Pancreas (tissue), 10 donors: ENCODE measurements around the gene VAV2. TPM values are rescaled to one million over a fixed set of nuclear protein-coding genes. Genes with fewer than 3 reads are reported as not detected.

Experiments used
- ATAC-seq, 4 donors: fragments of 200-7000 bp; cut with Tn5 transposase; one replicate each; pipeline versions ENCODE4 v1.8.0 to v1.9.1; 2020; ENCODE audit warnings: mild to moderate bottlenecking in 4 of 4, moderate library complexity in 4 of 4
- DNase-seq, 6 donors: peaks; one replicate each; pipeline ENCODE4 v3.0.0-alpha.2; 2020
- FAIRE-seq: peaks from 2 replicates; lab custom pipeline; 2012; peaks lifted over from hg19 to GRCh38; lab: Jason Lieb, UNC
- H3K27ac ChIP-seq, 4 donors: fragments of 200-600 bp; sonication (generic); 1 replicate in 3 of 4; 2 replicates in 1 of 4; pipeline versions ENCODE4 v1.5.0 to v1.8.0; 2020
- H3K27me3 ChIP-seq, 4 donors: fragments of 200-600 bp; one replicate each; pipeline ENCODE4 v1.8.0; 2021
- H3K36me3 ChIP-seq, 3 donors: fragments of 200-600 bp; sonication (generic) in 1 of 3; one replicate each; pipeline versions ENCODE4 v1.5.0 to v1.8.0; 2020 to 2021
- H3K4me1 ChIP-seq, 3 donors: fragments of 200-600 bp; one replicate each; pipeline ENCODE4 v1.8.0; 2021
- H3K4me3 ChIP-seq, 4 donors: fragments of 200-600 bp; sonication (generic) in 2 of 4; one replicate each; pipeline versions ENCODE4 v1.5.0 to v1.8.0; 2020 to 2021
- H3K9me3 ChIP-seq, 4 donors: fragments of 200-600 bp; one replicate each; pipeline ENCODE4 v1.8.0; 2021
- CTCF ChIP-seq, 4 donors: fragments of 200-600 bp; sonication (generic) in 3 of 4; IDR thresholded peaks; one replicate each; pipeline versions ENCODE4 v1.5.0 to v1.8.0; 2021; ENCODE audit warnings: antibody characterized with exemption in 4 of 4
- WGBS, 2 donors: extraction: QIAGEN DNeasy Blood & Tissue Kit; methylation state at CpG; one replicate each; pipeline ENCODE4 v1.1.7; 2013; 5-methylcytosine and 5-hydroxymethylcytosine counted together
- intact Hi-C, 3 donors: fragments of 100-400 bp; cut with DNase I; formaldehyde crosslinking; loops; one replicate each; pipeline versions ENCODE4 v1.11.1 to v1.14.2; 2022
- polyA plus RNA-seq, 2 donors: library from polyadenylated mRNA; stranded (reverse); fragments of 200-250 nt; gene quantifications; one replicate each; pipeline ENCODE4 v1.2.3, GENCODE V29; 2013
- total RNA-seq, 6 donors: library from RNA; stranded (reverse); fragmentation: NEBNext Ultra II Directional in 4 of 6; extraction: Animal tissue kit (Norgen Biotek cat#: 25700) in 4 of 6; gene quantifications; one replicate each; pipeline versions ENCODE4 v1.2.1 to v1.2.4, GENCODE V29; 2021 to 2023
- donor health status: healthy with polysubstance abuse.
- donor health status: DM: no; HTN: no; CAD: no; lungs with moderate emphysema.
- donor health status: DM: no; HTN: no; CAD: no.
- donor health status: control.
- donor health status: control.
- donor health status: Bipolar disorder and iron deficiency.
- donor health status: DM: yes; HTN: yes; CAD: no.
- donor health status: DM: no; HTN: no; CAD: no.
- donor health status: DM: no; HTN: no; CAD: no.
- donor health status: DM: yes; HTN: yes; CAD: no.

The VAV2 gene
- 10 to 100 TPM; 25.7 to 41.0 (median 34.4) TPM for total RNA-seq
- 10 to 100 TPM; 20.5 to 35.1 TPM for polyA plus RNA-seq

- FAIRE-seq (no peak), DNase-seq (peak; percentile 74 to 90 (median 82)), ATAC-seq (peak; percentile 4 to 47 (median 23))
- 0 to 1% methylated on average over 96 to 124 of the region's 124 CpGs for WGBS, 2 donors
- Histone ChIP-seq H3K36me3 (no peaks in the 10 kb centered on the region), H3K4me3 (peak within 1 kb of the TSS; percentile 68 to 80 (median 74)), H3K4me1 (peaks cover 9 to 23% (median 20%) of the 10 kb centered on the region in 3 donors), H3K9me3 (no peaks in the 10 kb centered on the region), H3K27ac (peak within 1 kb of the TSS; percentile 85 to 91 (median 90)), H3K27me3 (no peaks in the 10 kb centered on the region)
- intact Hi-C loops, result loop anchor here in 2 of 3 donors (10.0 kb wide), 2 partner anchors 197 to 457 kb away; partner anchors contain the start of gene ADAMTSL2 (in 1 of the 2)
- TF ChIP-seq CTCF (IDR thresholded peaks at IDR 0.05), result no peak
These were observed at the start of gene VAV2 for GRCh38 chr9:133991964-133992779. Gene VAV2 (minus strand): TSS chr9:133992324. CDS start chr9:133992278, 46 bp downstream.

- DNase-seq (peak in 2 of 6 donors; percentile 25 to 70), ATAC-seq (no peak), FAIRE-seq (no peak)
- intact Hi-C loops, result no loop called here
- Histone ChIP-seq H3K36me3 (peaks cover 0 to 40% (median 7%) of the 10 kb centered on the region in 3 donors), H3K4me1 (no peaks in the 10 kb centered on the region), H3K9me3 (no peaks in the 10 kb centered on the region), H3K27ac (no peak overlapping the region), H3K27me3 (no peaks in the 10 kb centered on the region), H3K4me3 (no peak overlapping the region)
- 94% methylated on average over 16 of the region's 16 CpGs for WGBS, 2 donors
- TF ChIP-seq CTCF (IDR thresholded peaks at IDR 0.05), result no peak
These were observed 49.5 kb upstream of the VAV2 start for GRCh38 chr9:134041649-134041962.

GRCh38 chr9:134040781-134041648, 48.9 kb upstream of the VAV2 start:
- no peak for FAIRE-seq

GRCh38 chr9:134040176-134040565, 48.0 kb upstream of the VAV2 start:
- peaks cover 0 to 44% (median 14%) of the 10 kb centered on the region in 3 donors for H3K36me3 ChIP-seq
- FAIRE-seq, result no peak
- no peak overlapping the region for H3K4me3 ChIP-seq
- TF ChIP-seq CTCF (IDR thresholded peaks at IDR 0.05), result no peak
- no peaks in the 10 kb centered on the region for H3K9me3 ChIP-seq
- peak in 3 of 6 donors; percentile 2 to 61 (median 45) for DNase-seq
- H3K4me1 ChIP-seq, result no peaks in the 10 kb centered on the region
- no peaks in the 10 kb centered on the region for H3K27me3 ChIP-seq
- WGBS, 2 donors, result 96 to 97% methylated on average over 17 of the region's 17 CpGs
- intact Hi-C loops, result no loop called here
- no peak overlapping the region for H3K27ac ChIP-seq
- ATAC-seq, result no peak

More at GRCh38 chr9:134040781-134041648, 48.9 kb upstream of the VAV2 start:
- intact Hi-C loops, result no loop called here
- Histone ChIP-seq H3K4me3 (no peak overlapping the region), H3K27ac (no peak overlapping the region), H3K9me3 (no peaks in the 10 kb centered on the region), H3K4me1 (no peaks in the 10 kb centered on the region), H3K36me3 (peaks cover 0 to 44% (median 7%) of the 10 kb centered on the region in 3 donors), H3K27me3 (no peaks in the 10 kb centered on the region)
- no peak for TF ChIP-seq CTCF (IDR thresholded peaks at IDR 0.05)
- ATAC-seq, result peak in 2 of 4 donors; percentile 17 to 31
- 77 to 79% methylated on average over 21 of the region's 21 CpGs for WGBS, 2 donors
- peak in 4 of 6 donors; percentile 5 to 74 (median 51) for DNase-seq
